GM18909 (cell line): ENCODE data around the gene ACSF3.

Experiments used
- ATAC-seq: cut with Tn5 transposase; IDR thresholded peaks from one replicate; pipeline ENCODE4 v1.9.1; 2021; ENCODE audit warnings: mild to moderate bottlenecking; ENCODE audit not compliant: unreplicated experiment, poor library complexity

The ACSF3 gene

DNA sequence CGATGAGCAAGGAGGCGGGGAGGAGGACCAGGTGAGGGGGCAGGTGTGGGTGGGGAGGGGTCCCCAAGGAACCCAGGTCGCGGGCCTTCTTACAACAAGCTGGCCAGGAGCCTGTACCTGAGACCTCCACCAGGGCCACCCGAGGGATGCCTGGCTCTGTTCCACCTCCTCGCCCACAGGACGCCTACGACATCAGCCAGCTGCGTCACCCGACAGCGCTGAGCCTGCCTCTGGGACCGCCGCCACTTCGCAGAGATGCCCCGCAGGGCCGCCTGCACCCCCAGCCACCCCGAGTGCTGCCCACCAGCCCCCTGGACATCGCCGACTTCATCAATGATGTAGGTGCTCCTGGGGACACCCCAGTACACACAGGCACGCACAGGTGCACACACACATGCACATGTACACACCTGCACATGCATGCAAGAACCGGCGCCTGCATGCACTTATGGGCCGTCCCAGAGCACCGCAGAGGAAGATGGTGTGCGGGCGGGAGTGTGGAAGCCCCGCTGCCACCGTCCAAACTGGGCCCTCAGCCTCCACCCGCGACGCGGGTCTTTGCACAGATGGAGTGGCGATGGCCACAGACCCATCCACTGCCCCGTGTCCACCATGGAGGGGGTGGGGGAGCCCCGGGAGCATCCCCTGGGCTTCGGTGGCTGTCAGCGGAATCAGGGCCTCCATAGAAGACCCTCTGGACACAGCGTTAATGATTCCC, 100.1 kb downstream of the ACSF3 start:
- no peak for ATAC-seq

DNA sequence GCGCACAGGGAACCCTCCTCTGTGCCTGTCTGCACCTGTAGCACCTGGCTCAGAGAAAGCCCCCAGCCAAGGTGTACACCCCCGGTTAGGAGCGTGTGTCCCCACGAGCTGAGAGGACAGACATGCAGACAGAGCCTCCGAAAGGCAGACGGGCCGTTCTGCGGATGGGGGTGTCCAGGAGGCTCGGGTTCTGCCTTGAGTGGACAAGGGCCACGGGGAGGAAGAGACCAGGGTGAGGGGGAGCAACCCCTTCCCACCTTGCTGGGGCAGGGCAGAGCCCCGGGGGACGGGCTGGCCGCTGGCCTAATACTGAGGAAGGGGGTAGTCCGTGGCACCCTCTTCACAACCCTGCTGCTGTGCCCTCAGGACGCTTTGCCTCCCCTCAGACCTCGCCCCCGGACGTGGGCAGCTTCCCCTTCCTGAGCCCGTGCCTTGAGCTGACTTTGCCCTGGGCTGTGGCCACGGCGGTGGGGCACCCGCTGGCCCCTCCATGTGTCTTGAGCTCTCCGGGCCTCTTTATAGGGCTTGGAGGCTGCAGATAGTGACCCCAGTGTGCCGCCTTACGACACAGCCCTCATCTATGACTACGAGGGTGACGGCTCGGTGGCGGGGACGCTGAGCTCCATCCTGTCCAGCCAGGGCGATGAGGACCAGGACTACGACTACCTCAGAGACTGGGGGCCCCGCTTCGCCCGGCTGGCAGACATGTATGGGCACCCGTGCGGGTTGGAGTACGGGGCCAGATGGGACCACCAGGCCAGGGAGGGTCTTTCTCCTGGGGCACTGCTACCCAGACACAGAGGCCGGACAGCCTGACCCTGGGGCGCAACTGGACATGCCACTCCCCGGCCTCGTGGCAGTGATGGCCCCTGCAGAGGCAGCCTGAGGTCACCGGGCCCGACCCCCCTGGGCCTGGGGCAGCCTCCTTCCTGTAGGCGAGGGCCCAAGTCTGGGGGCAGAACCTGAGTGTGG, 101.0 kb downstream of the ACSF3 start:
- ATAC-seq, result no peak

DNA sequence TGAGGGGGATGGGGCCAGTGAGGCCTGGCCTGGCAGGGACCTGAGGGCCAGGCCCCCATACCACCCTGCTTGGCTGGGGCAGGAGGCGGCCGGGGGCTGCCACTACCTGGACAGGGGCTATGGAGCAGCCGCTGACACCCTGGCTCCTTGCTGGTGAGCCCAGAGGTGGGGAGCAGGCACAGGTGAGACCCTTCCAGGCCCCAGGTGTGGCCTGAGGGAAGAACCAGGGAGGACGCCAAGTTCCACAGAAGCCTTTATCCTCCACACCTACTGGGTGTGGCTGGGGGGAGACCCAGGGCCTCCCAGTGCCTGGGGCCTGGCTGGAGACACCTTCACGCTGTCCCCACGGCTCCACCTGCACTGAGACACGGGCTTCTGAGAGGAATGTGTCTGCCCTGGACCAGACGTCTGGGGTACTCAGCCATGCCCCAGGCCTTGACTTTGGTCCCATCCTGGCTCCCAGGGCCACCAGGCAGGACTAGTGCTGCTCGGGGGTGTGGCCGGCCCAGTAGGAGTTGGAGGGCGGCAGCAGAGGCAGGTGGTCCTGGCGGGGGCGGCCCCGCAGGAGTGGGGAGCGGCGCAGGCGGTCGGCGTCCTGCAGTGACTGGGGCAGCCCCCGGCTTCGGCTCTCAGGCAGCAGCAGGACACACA, 102.0 kb downstream of the ACSF3 start:
- no peak for ATAC-seq

DNA sequence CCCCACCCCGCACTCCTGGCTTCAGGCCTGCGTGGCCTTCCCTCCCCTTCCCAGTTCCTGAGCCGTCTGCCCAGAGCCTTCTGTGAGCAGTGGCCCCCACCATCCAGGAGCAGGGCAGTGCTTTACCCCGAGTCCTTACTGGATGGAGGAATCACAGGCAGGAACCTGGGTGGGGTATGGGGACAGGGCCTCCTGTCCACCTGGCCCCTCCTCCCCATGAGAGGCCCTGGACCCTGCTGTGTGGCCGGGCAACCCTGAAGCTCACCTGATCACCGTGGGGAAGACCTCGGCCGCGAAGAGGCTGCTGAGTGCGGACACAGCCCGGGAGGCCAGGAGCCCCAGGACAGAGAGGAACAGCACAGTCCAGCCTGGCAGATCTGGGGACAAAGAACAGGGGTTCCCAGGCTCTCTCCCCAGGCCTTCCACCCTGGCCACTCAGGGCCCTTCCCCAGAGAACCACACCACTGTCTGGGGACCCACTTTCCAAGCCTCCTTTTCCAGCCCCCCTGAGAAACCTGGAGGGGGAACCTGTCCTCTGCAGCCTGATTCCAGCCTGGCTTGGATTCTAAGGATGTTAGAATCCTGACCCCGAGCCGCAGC, 103.5 kb downstream of the ACSF3 start:
- no peak for ATAC-seq

DNA sequence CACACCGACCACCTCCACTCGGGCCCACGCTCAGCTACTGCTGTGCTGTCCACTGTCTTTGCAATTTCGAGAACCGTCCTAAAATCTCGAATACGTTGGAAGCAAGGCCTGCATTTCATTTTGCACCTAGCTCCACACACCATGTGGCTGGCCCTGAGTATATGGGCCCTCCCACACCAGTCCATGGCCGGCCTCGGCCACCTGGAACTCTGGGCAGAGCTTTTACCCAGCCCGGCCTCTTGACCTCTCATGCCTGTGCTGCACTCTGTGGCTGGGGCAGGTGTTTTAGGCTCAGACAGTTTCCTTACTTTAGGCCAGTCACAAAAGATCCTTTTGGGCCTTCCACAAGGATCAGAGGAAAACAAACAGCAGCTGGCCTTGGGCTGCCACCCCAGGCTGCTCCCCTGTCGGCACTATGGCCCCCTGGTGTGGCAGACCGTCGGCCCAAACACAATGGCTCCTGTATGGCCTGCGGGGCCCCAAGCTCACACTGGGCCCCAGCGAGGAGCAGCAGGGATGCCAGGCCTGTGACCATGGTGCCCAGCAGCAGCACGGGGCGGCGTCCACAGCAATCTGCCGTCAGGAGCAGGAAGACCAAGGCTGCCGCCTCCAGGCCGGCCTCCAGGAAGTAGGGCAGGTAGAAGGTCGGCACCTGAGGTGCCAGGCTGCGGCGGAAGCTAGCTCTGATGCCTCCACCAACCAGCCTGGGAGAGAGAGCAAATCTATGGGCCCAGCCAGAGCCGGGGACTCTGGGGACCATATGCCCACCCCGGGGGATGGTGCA, 104.2 kb downstream of the ACSF3 start:
- no peak for ATAC-seq

- no peak for ATAC-seq
Measured at GRCh38 chr16:89198417-89199240, 105.0 kb downstream of the ACSF3 start.

DNA sequence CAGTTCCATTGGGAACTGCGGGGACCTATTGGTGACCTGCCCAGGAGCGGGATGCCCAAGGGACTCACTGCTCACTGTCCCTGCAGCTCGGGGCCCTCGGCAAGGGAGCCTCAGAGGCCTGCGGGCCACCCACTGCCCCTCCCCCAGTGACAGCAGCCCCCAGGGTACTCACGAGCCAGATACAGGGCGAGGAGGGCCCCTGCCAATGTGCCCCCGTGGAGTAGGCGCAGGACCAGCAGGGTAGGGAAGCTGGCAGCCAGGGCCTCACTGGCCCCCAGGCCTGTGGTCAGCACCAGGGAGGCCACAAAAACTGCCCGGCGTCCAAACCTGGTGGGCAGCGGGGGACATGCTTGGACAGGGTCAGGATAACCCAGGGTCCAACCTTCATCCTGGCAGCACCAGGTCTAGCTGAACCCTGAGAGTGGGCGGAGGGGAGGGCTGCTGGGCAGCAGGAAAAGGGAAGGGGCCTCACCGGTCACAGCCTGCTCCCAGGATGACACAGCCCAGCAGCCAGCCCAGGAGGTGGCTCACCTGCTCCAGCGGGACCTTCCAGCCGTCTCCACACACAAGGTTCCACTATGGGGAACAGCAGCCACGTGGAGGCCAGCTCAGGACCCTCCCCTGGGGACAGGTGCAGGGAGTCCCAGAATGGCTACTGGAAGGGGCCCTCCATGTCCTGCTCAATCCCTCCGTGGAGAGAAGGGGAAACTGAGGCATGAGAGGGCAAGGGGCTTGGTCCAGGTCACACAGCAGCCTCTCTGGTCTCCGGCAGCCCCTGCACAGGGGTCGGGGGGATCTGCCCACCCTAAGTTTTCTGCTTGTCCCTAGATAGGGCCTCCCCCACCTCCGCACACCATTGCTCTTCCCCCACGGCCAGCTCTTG, 105.8 kb downstream of the ACSF3 start:
- ATAC-seq, result no peak

DNA sequence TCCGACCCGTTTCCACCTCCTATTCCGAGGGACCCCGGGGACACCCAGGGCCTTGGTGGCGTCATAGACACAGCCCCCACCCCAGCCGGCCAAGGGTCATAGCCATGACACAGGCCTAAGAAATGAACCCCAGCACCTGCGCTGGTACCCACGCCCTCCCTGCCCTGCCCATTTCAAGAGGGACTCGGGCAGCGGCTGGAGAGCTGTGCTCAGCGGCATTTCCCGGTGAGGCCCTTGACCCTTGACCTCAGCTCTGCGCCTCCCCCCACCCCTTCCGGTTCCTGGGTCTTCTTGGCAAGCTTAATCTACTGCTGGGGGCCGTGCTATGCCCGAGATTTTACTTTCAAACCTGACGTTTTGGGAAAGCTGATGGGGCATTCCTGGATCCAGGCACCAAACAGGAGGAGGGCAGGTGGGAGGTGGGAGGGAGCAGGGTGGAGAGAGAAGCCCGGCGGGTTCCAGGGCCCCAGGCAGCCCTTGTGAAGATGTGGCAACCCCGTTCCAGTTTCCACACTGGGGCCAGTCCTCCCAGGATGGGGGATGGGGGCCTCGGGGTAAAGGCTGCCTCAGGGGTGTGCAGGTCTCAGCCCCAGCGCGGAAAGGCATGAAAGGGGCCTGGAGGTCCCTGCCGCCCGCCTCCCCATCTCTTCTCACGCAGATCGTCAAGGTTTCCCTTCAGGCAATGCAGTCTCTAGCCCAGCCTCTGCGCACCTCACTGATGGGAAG, 106.6 kb downstream of the ACSF3 start, which contains the start of gene SLC22A31:
TSS of gene SLC22A31 (minus strand) at position 414 of the 726 bp plus-strand sequence. CDS start at position 378, 36 bp downstream.
- ATAC-seq, result no peak

DNA sequence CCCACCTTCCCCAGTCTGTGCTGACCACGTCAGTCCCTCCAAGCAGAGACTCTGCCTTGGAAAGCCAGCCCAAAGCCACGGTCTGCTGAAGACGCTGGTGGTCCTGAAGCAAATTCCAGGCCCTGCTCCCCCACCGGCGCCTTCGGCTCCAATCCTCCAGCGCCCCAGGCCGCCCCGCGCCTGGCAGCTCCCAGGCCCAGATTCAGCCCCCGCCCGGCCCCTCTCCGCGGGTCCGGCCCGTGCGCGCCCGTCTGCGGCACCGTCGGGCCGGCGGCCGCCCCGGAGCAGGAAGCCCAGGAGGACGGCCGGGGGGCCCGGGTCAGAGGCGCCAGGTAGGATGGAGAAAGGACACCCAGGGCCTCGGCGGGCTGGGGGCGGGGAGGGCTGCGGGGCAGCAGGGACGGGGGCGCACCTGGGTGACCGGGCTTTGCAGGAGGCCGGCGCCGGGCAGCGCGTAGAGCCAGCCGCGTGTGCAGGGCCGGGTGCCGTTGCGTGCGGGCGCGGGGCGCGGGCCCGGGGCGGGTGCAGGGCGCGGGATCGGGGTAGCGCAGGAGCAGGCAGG, 107.3 kb downstream of the ACSF3 start:
- ATAC-seq, result no peak

DNA sequence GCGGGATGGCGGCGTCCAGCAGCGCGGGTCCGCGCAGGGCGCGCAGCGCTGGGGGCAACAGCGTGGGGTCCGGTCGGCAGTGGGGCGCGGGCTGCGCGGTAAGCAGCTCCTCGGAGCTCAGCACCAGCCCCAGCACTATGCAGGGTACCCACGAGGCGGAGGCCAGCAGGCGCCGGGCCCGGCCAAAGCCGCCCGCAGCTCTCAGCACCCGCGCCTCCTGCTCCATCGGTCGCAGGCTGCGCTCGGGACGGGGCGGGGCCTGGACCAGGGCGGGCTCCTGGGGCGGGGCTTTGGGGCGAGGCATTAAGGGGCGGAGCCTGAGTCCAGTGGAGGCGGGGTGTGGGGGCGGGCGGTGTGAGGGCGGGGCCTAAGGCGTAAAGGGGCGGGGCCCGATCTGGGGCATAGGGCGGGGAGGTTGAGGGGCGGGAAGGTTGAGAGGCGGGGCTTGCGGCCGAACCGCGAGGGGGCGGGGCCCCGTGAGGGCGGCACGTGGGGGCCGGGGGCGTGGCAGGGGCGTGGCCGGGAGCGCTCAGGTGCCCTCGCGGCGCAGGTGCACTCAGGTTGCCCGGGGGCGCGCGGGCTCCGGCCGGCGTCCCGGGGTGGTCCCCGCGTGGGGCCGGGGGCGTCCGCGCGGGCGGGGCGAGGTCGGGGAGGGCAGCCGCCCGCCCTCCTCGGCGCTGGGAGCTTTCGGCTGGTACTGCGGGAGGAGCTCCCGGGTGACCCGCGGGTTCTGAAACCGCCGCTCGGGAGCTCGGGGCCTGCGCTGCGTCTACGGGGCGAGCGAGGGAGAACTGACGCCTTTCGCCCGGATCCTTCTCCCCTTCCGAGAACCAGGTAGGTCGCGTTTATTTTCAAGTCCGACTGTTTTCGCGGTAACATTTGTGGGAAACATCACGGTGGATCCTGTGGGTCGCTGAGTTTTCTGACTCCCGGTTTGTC, 108.1 kb downstream of the ACSF3 start:
- ATAC-seq, result peak; percentile 46

DNA sequence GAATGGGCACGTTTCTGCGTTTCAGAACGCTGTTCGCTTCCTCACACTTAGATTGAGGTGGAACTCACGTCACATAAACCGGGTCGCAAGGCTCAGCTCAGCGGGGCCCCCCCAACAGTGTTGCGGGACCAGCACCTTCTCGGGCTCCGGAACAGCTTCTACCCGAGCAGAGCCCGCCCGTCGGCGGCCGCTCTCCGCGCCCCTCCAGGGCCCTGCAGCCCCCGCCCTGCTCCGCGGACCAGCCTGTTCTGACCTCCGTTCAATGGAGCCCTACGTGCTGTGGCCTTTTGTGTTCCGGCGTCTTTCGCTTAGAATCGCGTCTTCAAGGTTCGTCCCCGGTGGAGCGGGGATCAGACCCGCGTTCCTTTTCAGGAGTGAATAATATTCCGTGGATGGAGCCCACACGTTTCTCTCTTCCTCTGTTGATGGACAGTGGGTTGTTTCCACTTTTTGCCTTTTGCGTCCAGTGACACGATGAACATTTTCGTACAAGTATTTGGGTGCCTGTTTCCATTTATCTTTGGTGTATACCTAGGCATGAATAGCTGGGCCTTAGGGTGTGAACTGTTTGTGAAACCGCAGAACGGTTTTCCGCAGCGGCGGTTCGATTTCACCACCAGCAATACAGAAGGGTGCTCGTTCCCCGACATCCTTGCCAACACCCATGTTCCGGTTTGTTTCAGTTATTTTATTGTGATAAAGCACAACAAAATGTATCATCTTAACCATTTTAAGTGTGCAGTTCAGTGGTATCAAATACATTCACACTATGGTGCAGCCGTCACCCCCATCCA, 109.0 kb downstream of the ACSF3 start:
- ATAC-seq, result no peak
